GM18519 (cell line): ENCODE data around the gene ASCL1.

Source experiments
- ATAC-seq: cut with Tn5 transposase; IDR thresholded peaks from one replicate; pipeline ENCODE4 v1.9.1; 2021; ENCODE audit warnings: mild to moderate bottlenecking, moderate library complexity; ENCODE audit not compliant: unreplicated experiment, low FRiP score

ASCL1 gene

DNA sequence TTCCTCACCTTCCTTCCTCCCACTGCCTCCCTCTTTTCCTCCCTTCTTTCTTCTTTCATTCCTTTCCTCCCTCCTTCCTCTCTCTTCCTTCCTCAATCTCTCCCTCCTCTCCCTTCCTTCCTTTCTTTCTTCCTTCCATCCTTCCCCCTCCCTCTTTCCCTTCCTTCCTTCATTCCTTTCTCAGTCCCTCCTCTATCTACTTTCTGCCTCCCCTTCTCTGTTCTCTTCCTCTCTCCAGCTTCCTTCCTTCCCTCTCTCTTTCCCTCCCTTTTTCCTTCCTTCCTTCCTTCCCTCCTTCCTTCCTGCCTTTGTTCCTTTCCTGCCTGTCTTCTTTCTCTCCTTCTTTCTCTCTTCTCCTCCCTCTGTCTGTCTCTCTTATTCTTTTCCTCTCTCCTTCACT, 16.1 kb downstream of the ASCL1 start:
- ATAC-seq, result no peak

GRCh38 chr12:102976609-102977280, 19.3 kb downstream of the ASCL1 start:
- no peak for ATAC-seq

DNA sequence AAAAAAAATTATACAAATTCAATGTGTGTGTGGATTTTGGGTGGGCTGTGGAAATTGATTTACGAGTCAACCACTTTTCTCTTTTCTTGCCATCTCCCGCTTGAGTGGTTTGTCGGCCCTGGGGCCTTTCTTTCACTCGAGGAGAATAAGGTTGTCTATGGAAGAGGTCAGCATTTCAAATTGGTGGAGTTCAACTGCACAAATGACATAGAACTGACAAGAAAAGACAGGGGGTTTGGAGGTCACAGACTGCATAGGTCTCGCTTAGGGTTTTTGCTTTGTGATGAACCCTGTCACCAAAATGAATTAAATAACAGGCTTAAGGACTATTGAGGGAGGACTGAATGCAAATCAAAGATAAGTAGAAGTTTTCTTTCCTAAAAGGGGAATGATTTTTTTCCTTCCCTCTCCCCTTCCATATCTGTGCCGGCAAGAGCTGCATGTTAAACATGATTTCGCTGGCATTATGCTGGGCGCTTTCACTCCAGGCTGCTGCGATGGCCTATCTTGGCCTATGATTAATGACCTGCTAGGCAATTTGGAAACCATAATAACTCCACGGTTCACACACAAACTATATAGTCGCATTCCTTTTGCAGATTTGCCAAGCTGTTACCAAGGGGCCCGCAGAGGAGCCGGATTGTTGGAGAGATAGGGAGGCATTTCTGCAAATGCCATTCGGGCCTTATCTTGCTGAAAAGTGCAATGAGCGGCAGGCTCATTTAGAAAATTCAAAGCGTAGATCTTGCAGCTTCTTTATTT, 20.7 kb downstream of the ASCL1 start:
- no peak for ATAC-seq

DNA sequence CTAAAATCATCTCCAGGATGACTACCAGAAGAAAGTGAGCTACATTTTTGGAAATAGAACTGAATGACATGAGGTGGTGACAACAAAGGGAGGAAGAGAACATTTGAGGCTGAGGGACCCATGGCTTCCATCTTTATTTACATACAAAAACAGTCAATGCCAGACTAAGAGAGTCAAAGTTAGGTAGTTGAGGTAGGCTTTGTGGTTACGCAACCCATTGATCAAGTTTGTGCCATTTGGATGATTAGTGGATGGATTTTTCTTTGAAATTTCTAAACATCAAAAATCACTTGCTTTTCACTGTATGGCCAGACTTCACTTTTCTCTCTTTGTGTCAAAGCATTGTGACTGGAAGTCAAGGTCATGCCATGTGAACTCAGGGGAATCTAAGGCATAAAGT, 22.9 kb downstream of the ASCL1 start:
- ATAC-seq, result no peak

DNA sequence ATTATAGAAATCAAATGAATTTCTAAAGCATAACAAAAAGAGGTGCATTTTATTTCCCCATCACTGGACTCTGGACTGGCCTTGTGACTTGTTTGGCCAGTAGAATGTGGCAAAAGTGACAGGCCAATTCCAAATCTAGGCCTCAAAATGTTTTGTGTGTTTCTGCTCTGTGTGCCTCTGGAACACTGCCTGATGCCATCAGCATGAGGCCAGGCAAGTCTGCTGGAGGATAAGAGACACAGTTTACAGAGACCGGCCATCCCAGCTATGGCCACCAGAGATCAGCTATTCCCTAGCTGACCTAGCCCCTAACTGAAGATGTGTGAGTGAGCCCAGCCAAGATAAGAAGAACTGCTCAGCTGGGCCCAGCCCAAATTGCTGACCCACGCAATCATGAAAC, 32.9 kb downstream of the ASCL1 start:
- no peak for ATAC-seq

GRCh38 chr12:102992297-102992696, 34.8 kb downstream of the ASCL1 start:
- no peak for ATAC-seq

DNA sequence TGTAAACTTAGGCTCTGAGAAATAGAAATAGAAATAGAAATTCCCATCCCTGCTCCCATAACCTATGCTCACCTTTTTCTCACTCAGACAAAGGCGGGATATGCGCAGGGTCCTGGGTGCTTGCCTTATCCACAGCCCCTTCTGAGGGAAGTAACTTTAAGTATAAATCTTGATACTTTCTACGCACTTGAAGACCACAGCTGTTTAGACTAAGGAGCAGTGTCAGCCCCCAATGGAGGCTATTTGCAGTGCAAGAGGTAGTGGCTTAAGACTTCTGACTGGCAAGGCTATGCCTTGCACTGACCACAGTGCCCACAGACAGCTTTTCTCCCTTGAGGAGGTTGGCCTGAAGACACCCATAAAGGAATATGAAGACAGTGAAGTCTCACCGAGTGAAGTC, 35.2 kb downstream of the ASCL1 start:
- no peak for ATAC-seq

DNA sequence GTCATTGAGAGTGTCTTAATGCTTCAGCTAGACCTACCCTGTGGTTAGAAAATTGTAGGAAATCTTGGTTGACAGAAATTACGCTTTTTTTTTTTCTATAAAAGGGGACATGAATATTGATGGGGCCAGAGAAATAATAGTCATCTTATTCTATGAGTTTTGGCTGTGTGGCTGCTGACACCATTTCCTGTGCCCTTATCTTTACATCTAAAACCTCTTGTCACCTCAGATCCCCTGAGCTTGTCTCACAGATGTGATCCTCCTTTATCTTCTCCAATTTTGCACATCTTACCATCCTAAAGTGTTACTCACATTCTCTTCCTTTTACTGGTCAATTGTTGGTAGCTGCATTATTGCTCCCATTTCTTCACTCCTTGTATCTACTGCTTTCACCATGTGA, 36.1 kb downstream of the ASCL1 start:
- ATAC-seq, result no peak

- no peak for ATAC-seq
Observed at GRCh38 chr12:102995372-102995771, 37.9 kb downstream of the ASCL1 start.
